Measurements from ENCODE around the gene PPP1R12C.
"Not testable (repeated sequence)": the region's sequence is repeated elsewhere in the genome, so short reads cannot be mapped to it uniquely, and the experiment has no call there.

Gene PPP1R12C

DNA sequence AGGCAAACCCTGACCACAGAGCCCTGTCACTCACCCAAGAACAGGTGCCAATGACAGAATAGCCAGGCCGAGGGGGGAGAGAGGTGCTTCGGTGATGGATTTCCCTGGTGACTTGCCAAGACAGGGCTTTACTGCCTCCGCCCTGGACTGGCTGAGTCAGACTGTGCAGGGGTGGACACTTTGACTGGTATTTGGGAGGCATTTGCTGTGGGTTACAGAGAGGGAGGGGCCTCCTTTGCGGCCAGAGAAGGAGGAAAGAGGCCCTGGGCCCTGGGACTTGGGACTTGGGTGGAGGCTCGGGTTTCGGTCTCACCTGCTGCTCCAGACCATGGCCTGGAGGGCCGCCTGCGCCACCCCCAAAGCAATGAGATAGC, 46.3 kb downstream of the PPP1R12C start:
- DNase-seq (ENCODE audit: low read depth): no peak

- no peak for DNase-seq (ENCODE audit: low read depth)
Measured at GRCh38 chr19:55070466-55071128, 46.8 kb downstream of the PPP1R12C start.

DNA sequence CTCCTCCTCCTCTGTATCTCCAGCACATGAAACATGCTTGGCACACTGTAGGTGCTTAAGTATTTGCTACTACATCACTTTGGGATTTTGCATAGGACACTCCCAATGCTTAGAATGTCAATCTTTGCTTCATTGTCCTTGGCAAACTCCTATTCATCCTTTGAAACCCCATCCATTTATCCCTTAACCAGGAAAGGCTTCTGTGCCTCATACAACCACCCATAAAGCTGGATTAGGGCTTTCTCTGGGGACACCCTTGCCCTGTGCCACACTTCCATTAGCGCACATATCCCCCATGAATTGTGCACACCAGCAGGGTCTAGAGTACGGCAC, 47.6 kb downstream of the PPP1R12C start:
- DNase-seq (ENCODE audit: low read depth): no peak

GRCh38 chr19:55068950-55069864, 48.2 kb downstream of the PPP1R12C start:
- no peak for DNase-seq (ENCODE audit: low read depth)

- no peak for DNase-seq (ENCODE audit: low read depth)
Measured at GRCh38 chr19:55067869-55068268, 49.6 kb downstream of the PPP1R12C start.

GRCh38 chr19:55066107-55066709, 51.2 kb downstream of the PPP1R12C start:
- DNase-seq (ENCODE audit: low read depth): no peak

- DNase-seq (ENCODE audit: low read depth): not testable (repeated sequence)
Measured at GRCh38 chr19:55065516-55065915, 51.9 kb downstream of the PPP1R12C start.

DNA sequence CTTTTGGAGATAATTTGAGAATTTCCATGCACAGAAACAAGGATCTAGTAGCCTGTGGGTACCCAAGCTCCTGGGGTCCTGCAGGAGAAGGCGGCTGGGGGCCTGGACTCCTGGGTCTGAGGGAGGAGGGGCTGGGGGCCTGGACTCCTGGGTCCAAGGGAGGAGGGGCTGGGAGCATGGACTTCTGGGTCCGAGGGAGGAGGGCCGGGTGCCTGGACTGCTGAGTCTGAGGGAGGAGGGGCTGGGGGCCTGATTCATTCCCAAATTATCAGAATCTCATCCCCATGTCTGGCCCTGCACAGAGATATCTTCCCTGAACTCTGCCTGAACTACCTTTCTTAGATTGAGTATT, 54.0 kb downstream of the PPP1R12C start:
- no peak for DNase-seq (ENCODE audit: low read depth)

- DNase-seq (ENCODE audit: low read depth): peak; percentile 97
Measured at GRCh38 chr19:55062735-55063491, 54.5 kb downstream of the PPP1R12C start, which contains the start of gene RDH13. Gene RDH13 (minus strand): TSS chr19:55063148. CDS start chr19:55063032, 116 bp downstream.

GRCh38 chr19:55060287-55060686, 57.1 kb downstream of the PPP1R12C start:
- DNase-seq (ENCODE audit: low read depth): not testable (repeated sequence)

DNA sequence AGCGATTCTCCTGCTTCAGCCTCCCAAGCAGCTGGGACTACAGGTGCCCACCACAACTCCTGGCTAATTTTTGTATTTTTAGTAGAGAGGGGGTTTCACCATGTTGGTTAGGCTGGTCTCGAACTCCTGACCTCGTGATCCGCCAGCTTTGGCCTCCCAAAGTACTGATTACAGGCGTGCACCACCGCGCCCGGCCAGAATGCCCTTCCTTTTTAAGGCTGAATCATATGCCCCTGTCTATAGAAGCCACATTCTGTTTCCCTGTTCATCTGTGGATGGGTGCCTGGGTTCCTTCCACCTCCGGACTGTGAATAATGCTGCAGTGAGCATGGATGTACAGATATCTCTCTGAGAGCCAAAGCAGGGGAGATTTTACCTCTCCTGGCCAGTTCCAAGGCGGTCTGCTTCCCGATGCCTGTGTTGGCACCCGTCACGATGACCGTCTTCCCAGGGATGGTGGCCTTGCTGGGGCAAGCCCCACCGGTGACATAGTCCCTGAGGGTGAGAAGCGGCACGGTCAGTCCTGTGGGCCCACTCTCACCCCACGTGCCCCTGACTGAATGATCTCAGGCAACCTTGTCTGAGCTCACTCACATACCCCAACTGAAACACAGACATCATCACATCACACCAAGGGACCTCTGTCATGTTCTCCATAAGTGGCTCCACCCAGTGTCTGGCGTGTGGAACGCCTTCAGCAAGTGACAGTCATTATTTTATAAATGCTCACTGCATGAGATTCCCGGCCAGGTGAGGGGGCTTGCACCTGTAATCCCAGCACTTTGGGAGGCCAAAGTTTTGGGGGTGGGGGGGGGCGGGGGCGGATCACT, 58.4 kb downstream of the PPP1R12C start:
- no peak for DNase-seq (ENCODE audit: low read depth)

- no peak for DNase-seq (ENCODE audit: low read depth)
Measured at GRCh38 chr19:55056827-55057226, 60.6 kb downstream of the PPP1R12C start.

DNA sequence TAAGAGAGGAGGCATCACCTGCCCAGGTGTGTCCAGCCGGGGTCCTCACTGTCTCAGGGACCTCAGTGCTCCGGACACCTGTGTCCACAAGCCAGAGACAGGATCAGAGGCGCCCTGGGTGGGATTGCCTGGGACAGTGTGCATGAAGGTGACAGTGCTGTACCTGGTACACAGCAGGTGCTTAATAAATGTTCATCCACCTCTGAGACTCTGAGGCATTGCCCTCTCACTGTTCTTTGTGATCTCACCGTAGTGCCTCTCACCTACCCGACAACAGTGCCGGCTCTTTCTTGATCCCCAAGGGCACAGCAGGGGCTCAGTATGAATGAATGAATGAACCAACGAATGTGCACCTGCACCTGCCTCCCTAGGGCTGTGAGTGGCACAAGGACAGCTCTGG, 63.7 kb downstream of the PPP1R12C start:
- DNase-seq (ENCODE audit: low read depth): no peak

DNA sequence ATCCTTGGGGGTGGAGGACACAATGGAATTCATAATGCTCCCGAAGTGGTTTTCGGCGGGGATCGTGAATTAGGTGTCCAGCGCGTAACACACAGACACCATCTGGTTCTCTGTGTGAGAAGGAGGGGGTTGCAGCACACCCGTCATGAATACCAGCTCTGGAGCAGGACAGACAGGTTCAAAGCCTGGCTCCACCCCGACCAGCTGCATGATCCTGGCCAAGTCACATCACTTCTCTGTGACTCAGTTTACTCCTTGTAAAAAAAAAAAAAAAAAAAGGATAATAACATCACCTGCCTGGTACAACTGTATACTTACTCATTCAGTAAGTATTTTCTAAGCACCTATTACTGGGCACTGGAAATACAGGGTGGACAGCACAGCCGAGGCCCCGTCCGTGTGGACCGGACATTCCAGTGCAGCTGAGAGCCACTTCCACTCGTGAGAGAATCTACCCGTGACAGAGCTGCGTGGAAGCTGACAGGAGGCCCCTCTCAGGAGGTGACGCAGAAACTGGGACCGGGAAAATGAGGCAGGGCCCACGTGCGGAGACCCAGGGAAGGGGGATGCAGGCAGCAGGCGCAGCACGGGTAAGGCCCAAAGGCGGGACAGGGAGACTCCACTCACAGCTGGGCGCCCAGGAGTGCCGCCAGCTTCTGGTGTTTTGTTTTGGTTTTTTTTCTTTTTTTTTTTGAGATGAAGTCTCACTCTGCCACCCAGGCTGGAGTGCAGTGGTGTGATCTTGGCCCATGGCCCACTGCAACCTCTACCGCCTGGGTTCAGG, 66.5 kb downstream of the PPP1R12C start:
- DNase-seq (ENCODE audit: low read depth): no peak

DNA sequence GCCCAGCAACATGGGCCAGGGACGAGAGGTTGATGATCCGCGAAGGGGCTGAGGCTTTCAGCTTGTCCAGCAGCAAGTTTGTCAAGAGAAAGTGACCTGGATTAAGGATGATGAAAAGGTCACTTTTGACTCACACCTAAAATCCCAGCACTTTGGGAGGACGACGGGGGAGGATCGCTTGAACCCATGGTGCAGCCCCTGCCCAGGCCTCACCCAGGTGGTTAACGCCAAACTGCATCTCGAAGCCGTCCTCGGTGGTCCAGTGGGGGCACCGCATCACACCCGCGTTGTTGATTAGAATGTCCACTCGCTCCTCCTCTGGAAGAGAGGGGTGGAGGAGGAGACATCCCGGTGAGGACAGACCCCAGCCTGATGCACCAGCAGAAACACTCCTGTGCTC, 69.0 kb downstream of the PPP1R12C start:
- no peak for DNase-seq (ENCODE audit: low read depth)

DNA sequence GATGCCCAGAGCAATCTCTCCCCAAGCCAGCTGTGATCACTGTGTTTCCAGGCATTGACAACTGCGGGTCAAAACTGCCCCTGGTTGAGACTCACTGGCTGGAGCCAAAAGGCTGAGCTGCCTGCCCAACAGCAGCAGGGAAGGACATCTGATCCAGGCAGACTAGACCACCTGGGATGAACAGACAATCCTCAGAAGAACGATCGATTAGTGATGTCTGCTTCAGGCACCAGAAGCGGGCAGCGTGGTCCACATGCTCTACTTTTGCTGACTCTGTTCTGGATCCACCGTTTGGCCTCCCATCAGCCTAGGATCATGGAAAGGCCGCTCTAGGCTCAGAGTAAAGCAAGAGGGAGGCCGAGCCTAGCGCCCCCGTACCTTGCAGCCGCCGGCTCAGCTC, 69.5 kb downstream of the PPP1R12C start:
- no peak for DNase-seq (ENCODE audit: low read depth)

DNA sequence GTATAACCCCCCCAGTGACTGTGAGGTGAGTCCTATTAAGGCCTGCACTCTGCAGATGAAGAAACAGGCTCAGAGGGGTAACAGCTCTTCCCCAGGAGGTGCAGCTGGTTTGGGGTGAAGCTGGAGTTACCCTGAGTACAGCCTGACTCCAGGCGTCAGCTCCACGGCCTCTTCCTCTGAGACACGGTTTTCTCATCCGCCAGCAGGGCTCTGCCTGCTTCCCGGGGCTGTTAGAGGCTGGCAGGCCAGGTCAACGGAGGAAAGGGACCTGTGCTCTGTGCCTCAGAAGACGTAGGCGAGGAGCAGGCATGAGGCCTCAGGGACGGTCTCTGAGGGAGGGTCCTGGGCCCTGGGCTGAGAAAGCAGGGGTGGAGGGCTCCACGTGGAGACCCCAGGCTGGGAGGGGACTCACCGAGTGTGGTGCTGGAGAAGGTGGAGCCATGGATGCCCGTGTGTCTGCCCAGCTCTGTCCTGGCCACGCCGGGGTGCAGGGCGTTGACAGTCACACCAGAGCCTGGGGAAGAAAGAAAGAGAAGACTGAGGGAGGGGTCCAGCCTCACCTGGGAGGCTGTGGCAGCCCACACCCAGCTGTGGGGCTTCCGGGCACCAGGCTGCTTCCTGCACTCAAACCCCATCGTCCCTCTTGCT, 70.3 kb downstream of the PPP1R12C start:
- no peak for DNase-seq (ENCODE audit: low read depth)

DNA sequence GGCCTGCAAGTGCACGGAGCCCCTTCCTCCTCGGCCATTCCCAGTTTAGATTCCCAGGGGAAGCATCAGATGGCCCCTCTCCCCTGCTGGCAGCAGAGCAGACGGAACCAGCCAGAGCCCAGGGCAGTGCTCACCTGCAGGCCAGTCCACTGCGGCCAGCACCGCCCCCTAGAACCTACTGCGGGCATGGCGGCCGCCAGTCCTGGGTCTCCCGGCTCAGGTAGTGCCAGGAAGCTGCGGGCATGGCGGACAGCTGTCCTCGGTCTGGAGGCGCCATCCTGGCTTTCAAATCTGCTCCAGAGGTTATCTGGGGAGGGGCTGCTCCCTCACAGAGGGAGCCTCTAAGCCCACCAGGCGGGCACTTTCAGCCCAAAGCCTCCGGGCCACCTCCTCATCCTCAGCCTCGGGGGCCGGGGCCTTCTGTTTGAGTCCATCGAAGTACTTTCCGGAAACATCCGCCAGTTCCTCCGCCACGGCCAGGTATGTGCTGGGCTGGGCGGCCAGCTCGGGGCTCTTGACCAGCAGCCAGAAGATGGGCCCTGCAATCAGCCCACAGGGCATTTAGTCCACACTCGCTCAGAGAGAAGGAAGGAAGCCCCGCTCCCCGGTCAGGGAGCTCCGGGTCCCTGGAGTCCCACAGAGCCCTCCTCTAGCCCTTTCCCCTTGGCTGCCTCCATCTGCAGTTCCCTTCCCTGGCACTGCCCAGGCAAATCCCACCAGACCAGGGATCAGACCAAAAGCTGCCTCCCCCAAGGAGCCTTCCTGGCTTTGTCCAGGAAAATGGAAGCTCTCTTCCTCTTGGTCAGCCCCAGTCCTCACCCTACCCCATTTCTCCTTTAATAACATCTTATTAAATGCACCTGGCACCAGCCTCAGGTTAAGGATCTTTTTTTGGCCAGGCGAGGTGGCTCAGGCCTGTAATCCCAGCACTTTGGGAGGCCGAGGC, 72.4 kb downstream of the PPP1R12C start:
- DNase-seq (ENCODE audit: low read depth): no peak

DNA sequence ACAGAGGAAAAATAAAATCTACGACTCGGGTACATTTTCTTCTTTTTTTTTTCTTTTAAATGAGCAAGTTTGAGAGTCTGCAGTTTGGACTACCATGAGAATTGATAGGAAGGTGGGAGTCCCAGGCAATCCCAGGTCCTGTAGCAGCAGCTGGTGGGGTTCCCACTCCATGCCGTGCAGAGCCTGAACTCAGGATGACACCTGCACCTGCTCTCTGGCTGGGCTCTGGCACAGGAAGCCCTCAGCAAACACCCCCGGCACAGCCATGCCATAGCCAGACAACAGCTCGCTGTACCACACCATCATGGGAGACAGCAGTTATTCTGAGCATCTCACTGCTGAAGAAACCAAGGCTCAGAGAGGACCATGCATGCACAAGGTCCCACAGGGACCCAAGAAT, 73.2 kb downstream of the PPP1R12C start:
- DNase-seq (ENCODE audit: low read depth): no peak
